A549 (cell line): Measurements from ENCODE around the gene GPT2. TPM values are rescaled to one million over a fixed set of nuclear protein-coding genes. Genes with fewer than 3 reads are reported as not detected.

ENCODE experiments used
- ATAC-seq, 2 experiments: fragments of 200-7000 bp in 1 of 2; fragments of >200 bp in 1 of 2; cut with Nextera tagmentation in 1 of 2; cut with Tn5 transposase in 1 of 2; 3 replicates each; pipeline versions ENCODE4 v1.8.0 to v1.9.1; 2018 to 2020; ENCODE audit warnings: mild to moderate bottlenecking in 1 of 2, moderate library complexity in 1 of 2
- CTCF ChIA-PET: fragments of 300-600 bp; sonication (Branson Sonifier 250); formaldehyde crosslinking; extraction: SDS; loops from one replicate; lab custom pipeline; 2021; ENCODE audit warnings: antibody characterized with exemption, inconsistent platforms; lab: Yijun Ruan, JAX
- POLR2A ChIA-PET: fragments of 350-600 bp; formaldehyde crosslinking; extraction: SDS; loops from one replicate; lab custom pipeline; 2021; ENCODE audit warnings: antibody characterized with exemption, inconsistent platforms; lab: Yijun Ruan, JAX
- DNase-seq, 2 experiments: peaks; one replicate each; pipeline versions ENCODE4 v3.0.0 to v3.0.0-alpha.2; 2011 to 2016; ENCODE audit warnings: low read depth in 1 of 2, low spot score in 1 of 2
- FAIRE-seq: peaks from 2 replicates; lab custom pipeline; 2011; peaks lifted over from hg19 to GRCh38; lab: Jason Lieb, UNC
- H3K27ac ChIP-seq, 2 experiments: fragments of >200 bp; sonication (Bioruptor Twin); formaldehyde crosslinking; 3 replicates each; pipeline ENCODE4 v1.5.1; 2016 to 2017
- H3K4me1 ChIP-seq: fragments of >200 bp; sonication (Bioruptor Twin); formaldehyde crosslinking; 3 replicates; pipeline ENCODE4 v1.6.1; 2016
- H3K4me2 ChIP-seq: fragments of >200 bp; sonication (Bioruptor Twin); formaldehyde crosslinking; 3 replicates; pipeline ENCODE4 v1.6.1; 2016
- H3K4me3 ChIP-seq: fragments of >200 bp; sonication (Bioruptor Twin); formaldehyde crosslinking; 3 replicates; pipeline ENCODE4 v1.5.1; 2016
- H3K9me3 ChIP-seq: fragments of >200 bp; sonication (Bioruptor Twin); formaldehyde crosslinking; 3 replicates; pipeline ENCODE4 v1.6.1; 2016
- ATOH8 ChIP-seq: fragments of 250-450 bp; sonication (Bioruptor Pico); IDR thresholded peaks from 2 replicates; pipeline ENCODE4 v1.5.0; 2020; ENCODE audit warnings: low read depth, mild to moderate bottlenecking, moderate library complexity
- BHLHE40 ChIP-seq: IDR thresholded peaks from 2 replicates; pipeline ENCODE4 v1.6.1; 2012; ENCODE audit warnings: low read depth, low read length, inconsistent platforms
- CEBPB ChIP-seq, 2 experiments: fragments of >200 bp in 1 of 2; sonication (Bioruptor Twin) in 1 of 2; formaldehyde crosslinking in 1 of 2; IDR thresholded peaks; 2 replicates each; pipeline ENCODE4 v1.6.1; 2012 to 2016
- CHD2 ChIP-seq: fragments of 150-350 bp; IDR thresholded peaks from 2 replicates; pipeline ENCODE4 v1.6.1; 2014; ENCODE audit warnings: low read length; ENCODE audit not compliant: partially characterized antibody
- CHD4 ChIP-seq: fragments of 200-600 bp; sonication (generic); IDR thresholded peaks from 2 replicates; pipeline ENCODE4 v1.6.1; 2016; ENCODE audit warnings: antibody characterized with exemption, mild to moderate bottlenecking, borderline replicate concordance
- ELK1 ChIP-seq: fragments of 150-350 bp; IDR thresholded peaks from 2 replicates; pipeline ENCODE4 v1.6.1; 2014; ENCODE audit warnings: low read depth, mild to moderate bottlenecking, low read length
- EP300 ChIP-seq, 2 experiments: fragments of >200 bp; sonication (Bioruptor Twin); formaldehyde crosslinking; IDR thresholded peaks; 2 replicates in 1 of 2; 3 replicates in 1 of 2; pipeline ENCODE4 v1.6.1; 2016 to 2017
- FOSB ChIP-seq: fragments of 250-450 bp; sonication (Bioruptor Pico); IDR thresholded peaks from 2 replicates; pipeline ENCODE4 v1.5.0; 2020; ENCODE audit warnings: mild to moderate bottlenecking, moderate library complexity
- GATA3 ChIP-seq: IDR thresholded peaks from 2 replicates; pipeline ENCODE4 v1.6.1; 2012; ENCODE audit warnings: borderline replicate concordance
- HDAC2 ChIP-seq: fragments of 200-600 bp; sonication (generic); IDR thresholded peaks from 2 replicates; pipeline ENCODE4 v1.6.1; 2016
- HMGXB4 ChIP-seq: fragments of 250-450 bp; sonication (Bioruptor Pico); IDR thresholded peaks from 2 replicates; pipeline ENCODE4 v1.5.0; 2021; ENCODE audit warnings: mild to moderate bottlenecking, moderate library complexity, borderline replicate concordance
- JUN ChIP-seq, 2 experiments: fragments of >200 bp; sonication (Bioruptor Twin); formaldehyde crosslinking; IDR thresholded peaks; 2 replicates in 1 of 2; 3 replicates in 1 of 2; pipeline ENCODE4 v1.6.1; 2016 to 2017
- KDM1A ChIP-seq: fragments of 200-600 bp; sonication (generic); IDR thresholded peaks from 2 replicates; pipeline ENCODE4 v1.6.1; 2016; ENCODE audit warnings: low read depth, mild to moderate bottlenecking
- MAFK ChIP-seq: fragments of 450-650 bp; IDR thresholded peaks from 2 replicates; pipeline ENCODE4 v1.6.1; 2014; ENCODE audit not compliant: partially characterized antibody
- MAX ChIP-seq: IDR thresholded peaks from 2 replicates; pipeline ENCODE4 v1.6.1; 2012
- MAZ ChIP-seq: fragments of 150-350 bp; IDR thresholded peaks from 2 replicates; pipeline ENCODE4 v1.6.1; 2014; ENCODE audit warnings: antibody characterized with exemption, low read depth, low read length, borderline replicate concordance
- NFE2L2 ChIP-seq: fragments of 150-350 bp; conservative IDR thresholded peaks from 2 replicates; pipeline ENCODE4 v1.6.1; 2014; ENCODE audit warnings: low read length
- NPAS2 ChIP-seq: fragments of 250-450 bp; sonication (Bioruptor Pico); IDR thresholded peaks from 2 replicates; pipeline ENCODE4 v1.8.0; 2022; ENCODE audit warnings: mild to moderate bottlenecking, moderate library complexity, borderline replicate concordance
- PBX3 ChIP-seq: IDR thresholded peaks from 2 replicates; pipeline ENCODE4 v1.6.1; 2012
- RAD21 ChIP-seq, 2 experiments: fragments of >200 bp in 1 of 2; sonication (Bioruptor Twin) in 1 of 2; formaldehyde crosslinking in 1 of 2; IDR thresholded peaks in 1 of 2; conservative IDR thresholded peaks in 1 of 2; 2 replicates in 1 of 2; 3 replicates in 1 of 2; pipeline ENCODE4 v1.6.1; 2012 to 2018; ENCODE audit warnings: inconsistent platforms in 1 of 2
- RNF2 ChIP-seq: fragments of 200-600 bp; sonication (generic); IDR thresholded peaks from 2 replicates; pipeline ENCODE4 v1.6.1; 2016; ENCODE audit warnings: low read depth, mild to moderate bottlenecking, antibody characterized with exemption, moderate library complexity, borderline replicate concordance
- SMC3 ChIP-seq: fragments of >200 bp; sonication (Bioruptor Twin); formaldehyde crosslinking; IDR thresholded peaks from 3 replicates; pipeline ENCODE4 v1.6.1; 2018; ENCODE audit warnings: inconsistent platforms
- TP53 ChIP-seq: fragments of 250-450 bp; sonication (Bioruptor Pico); IDR thresholded peaks from 2 replicates; pipeline ENCODE4 v1.5.0; 2021; ENCODE audit warnings: mild to moderate bottlenecking, moderate library complexity
- USF2 ChIP-seq: fragments of 450-650 bp; IDR thresholded peaks from 2 replicates; pipeline ENCODE4 v1.6.1; 2014; ENCODE audit warnings: antibody characterized with exemption
- WGBS: methylation state at CpG from one replicate; pipeline ENCODE4 v1.1.6; 2017; ENCODE audit errors: missing lambda C conversion rate; 5-methylcytosine and 5-hydroxymethylcytosine counted together
- polyA plus RNA-seq, 4 experiments: library from polyadenylated mRNA; depleted of rRNA in 3 of 4; stranded (reverse); fragments of >200 nt; fragmentation: RNase III in 1 of 4; extraction: RNeasy Plus Mini Kit Qiagen cat#74134 plus additional on column Dnase treatment in 1 of 4; gene quantifications; 2 replicates in 3 of 4; 3 replicates in 1 of 4; pipeline ENCODE4 v1.2.3, GENCODE V29; 2011 to 2017

The GPT2 gene
- polyA plus RNA-seq, 2 of the 4 experiments (the other 2 are of a cell fraction) = 8.9 to 15.3 TPM

GRCh38 chr16:46911650-46912049, 27.5 kb downstream of the GPT2 start:
- TF ChIP-seq SMC3 (no peak), USF2 (no peak), MAX (no peak), BHLHE40 (no peak), HDAC2 (no peak), KDM1A (no peak), MAFK (no peak), TP53 (no peak), RNF2 (no peak), MAZ (no peak), PBX3 (no peak), HMGXB4 (CRISPR knock-in tag) (no peak), FOSB (no peak), NPAS2 (CRISPR knock-in tag) (no peak), ATOH8 (CRISPR knock-in tag) (no peak), EP300 (IDR thresholded peaks at IDR 0.05) (no peak), ELK1 (no peak), CHD2 (no peak), CEBPB (IDR thresholded peaks at IDR 0.05) (no peak)
- TF ChIP-seq, all 56 proteins: peak for 0
- no peak for FAIRE-seq
- H3K27ac ChIP-seq = no peak overlapping the region
- no peaks in the 10 kb centered on the region for H3K9me3 ChIP-seq
- POLR2A ChIA-PET = no interaction called here
- no peak for DNase-seq
- CTCF ChIA-PET = interaction anchor here (1.1 to 10.6 kb wide), 4 partner anchors 19 to 63 kb away, joined by 4 to 202 read pairs (median 15); partner anchors contain the start of gene GPT2
- WGBS = 80% methylated on average over 4 of the region's 4 CpGs
- ATAC-seq = no peak
- H3K4me3 ChIP-seq = no peak overlapping the region
- H3K4me2 ChIP-seq = no peak overlapping the region
- H3K4me1 ChIP-seq = no peaks in the 10 kb centered on the region

GRCh38 chr16:46914556-46915201, 30.5 kb downstream of the GPT2 start:
- H3K4me2 ChIP-seq = no peak overlapping the region
- no peaks in the 10 kb centered on the region for H3K4me1 ChIP-seq
- FAIRE-seq (no peak), DNase-seq (no peak), ATAC-seq (no peak)
- H3K27ac ChIP-seq = no peak overlapping the region
- TF ChIP-seq MAFK = no peak
- TF ChIP-seq JUN (IDR thresholded peaks at IDR 0.05) = no peak
- TF ChIP-seq RNF2 = no peak
- TF ChIP-seq ATOH8 (CRISPR knock-in tag) = no peak
- no peak for TF ChIP-seq MAZ
- no peak for TF ChIP-seq HDAC2
- TF ChIP-seq EP300 (IDR thresholded peaks at IDR 0.05) = no peak
- TF ChIP-seq USF2 = no peak
- TF ChIP-seq HMGXB4 (CRISPR knock-in tag) = no peak
- no peak for TF ChIP-seq CHD4
- no peak for TF ChIP-seq NFE2L2
- no peak for TF ChIP-seq RAD21 (conservative IDR thresholded peaks at IDR 0.05 in 1 of 2, IDR thresholded peaks at IDR 0.05 in 1 of 2)
- no peak for TF ChIP-seq KDM1A
- no peak for TF ChIP-seq GATA3
- no peak overlapping the region for H3K4me3 ChIP-seq
- H3K9me3 ChIP-seq = no peaks in the 10 kb centered on the region
- POLR2A ChIA-PET = no interaction called here
- CTCF ChIA-PET = interaction anchor here (0.5 to 10.6 kb wide), 8 partner anchors 10 to 240 kb away, joined by 3 to 202 read pairs (median 5); partner anchors contain the start of gene GPT2
- WGBS = 94% methylated on average over 11 of the region's 11 CpGs
